Uterine smooth muscle cell (primary cell): ENCODE measurements around the gene BAIAP3. TPM values are rescaled to one million over a fixed set of nuclear protein-coding genes. Genes with fewer than 3 reads are reported as not detected.

Experiments
- total RNA-seq: library from RNA; depleted of rRNA; stranded (reverse); fragments of >200 nt; gene quantifications from 2 replicates; pipeline ENCODE4 v1.2.3, GENCODE V29; 2014

Gene BAIAP3, protein sequence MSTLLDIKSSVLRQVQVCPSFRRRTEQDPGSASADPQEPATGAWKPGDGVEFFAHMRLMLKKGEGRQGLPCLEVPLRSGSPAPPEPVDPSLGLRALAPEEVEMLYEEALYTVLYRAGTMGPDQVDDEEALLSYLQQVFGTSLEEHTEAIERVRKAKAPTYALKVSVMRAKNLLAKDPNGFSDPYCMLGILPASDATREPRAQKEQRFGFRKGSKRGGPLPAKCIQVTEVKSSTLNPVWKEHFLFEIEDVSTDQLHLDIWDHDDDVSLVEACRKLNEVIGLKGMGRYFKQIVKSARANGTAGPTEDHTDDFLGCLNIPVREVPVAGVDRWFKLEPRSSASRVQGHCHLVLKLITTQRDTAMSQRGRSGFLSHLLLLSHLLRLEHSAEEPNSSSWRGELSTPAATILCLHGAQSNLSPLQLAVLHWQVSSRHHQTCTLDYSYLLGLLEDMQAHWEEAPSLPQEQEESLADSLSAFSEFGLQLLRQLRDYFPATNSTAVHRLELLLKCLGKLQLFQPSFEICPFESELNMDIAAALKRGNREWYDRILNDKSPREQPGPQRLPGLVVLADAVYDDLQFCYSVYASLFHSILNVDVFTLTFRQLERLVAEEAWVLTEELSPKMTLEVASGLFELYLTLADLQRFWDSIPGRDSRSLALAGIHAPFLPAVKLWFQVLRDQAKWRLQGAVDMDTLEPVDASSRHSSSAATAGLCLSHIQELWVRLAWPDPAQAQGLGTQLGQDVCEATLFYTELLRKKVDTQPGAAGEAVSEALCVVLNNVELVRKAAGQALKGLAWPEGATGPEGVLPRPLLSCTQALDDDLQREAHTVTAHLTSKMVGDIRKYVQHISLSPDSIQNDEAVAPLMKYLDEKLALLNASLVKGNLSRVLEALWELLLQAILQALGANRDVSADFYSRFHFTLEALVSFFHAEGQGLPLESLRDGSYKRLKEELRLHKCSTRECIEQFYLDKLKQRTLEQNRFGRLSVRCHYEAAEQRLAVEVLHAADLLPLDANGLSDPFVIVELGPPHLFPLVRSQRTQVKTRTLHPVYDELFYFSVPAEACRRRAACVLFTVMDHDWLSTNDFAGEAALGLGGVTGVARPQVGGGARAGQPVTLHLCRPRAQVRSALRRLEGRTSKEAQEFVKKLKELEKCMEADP
- total RNA-seq = 0.12 and 0.33 TPM in 2 replicates

GRCh38 chr16:1333149-1333812 is at the start of gene BAIAP3:
BAIAP3 (plus strand) TSS chr16:1333645; CDS start chr16:1338550, 4,905 bp downstream.

GRCh38 chr16:1308977-1309885 is 24.2 kb upstream of the BAIAP3 start, which contains the start of gene UBE2I:
UBE2I (plus strand) TSS chr16:1309636; CDS start chr16:1314031, 4,395 bp downstream.

GRCh38 chr16:1351582-1352362 is 18.3 kb downstream of the BAIAP3 start, which contains the start of the genes GNPTG and TSR3:
GNPTG (plus strand) TSS chr16:1351931; CDS start chr16:1351966, 35 bp downstream.
TSR3 (minus strand) TSS chr16:1351878; CDS start chr16:1351804, 74 bp downstream.

Other genes starting within 250 kb of the BAIAP3 start
- not detected in 2 replicates for gene C1QTNF8, start 237.4 kb upstream of the BAIAP3 start, total RNA-seq
- 22.6 and 57.2 TPM in 2 replicates for gene CACNA1H, start 180.5 kb upstream of the BAIAP3 start, total RNA-seq
- 0.37 TPM in 1 of 2 replicates, not detected in the other for gene TPSG1, start 108.4 kb upstream of the BAIAP3 start, total RNA-seq
- gene TPSB2, start 103.5 kb upstream of the BAIAP3 start, total RNA-seq = not detected in 2 replicates
- gene TPSAB1, start 92.9 kb upstream of the BAIAP3 start, total RNA-seq = not detected in 2 replicates
- gene TPSD1, start 77.6 kb upstream of the BAIAP3 start, total RNA-seq = not detected in 2 replicates
- gene UBE2I, start 24.0 kb upstream of the BAIAP3 start, total RNA-seq = 56.1 and 85.5 TPM in 2 replicates
- gene TSR3, start 18.2 kb downstream of the BAIAP3 start, total RNA-seq = 102 and 105 TPM in 2 replicates
- gene GNPTG, start 18.3 kb downstream of the BAIAP3 start, total RNA-seq = 25.1 and 47.0 TPM in 2 replicates
- gene UNKL, start 81.1 kb downstream of the BAIAP3 start, total RNA-seq = 7.9 and 8.2 TPM in 2 replicates
- gene UQCC4, start 87.1 kb downstream of the BAIAP3 start, total RNA-seq = 16.9 and 18.9 TPM in 2 replicates
- gene PERCC1, start 97.4 kb downstream of the BAIAP3 start, total RNA-seq = not detected in 2 replicates
- gene CCDC154, start 110.9 kb downstream of the BAIAP3 start, total RNA-seq = 0.22 and 0.25 TPM in 2 replicates
- gene CLCN7, start 141.4 kb downstream of the BAIAP3 start, total RNA-seq = 64.7 and 110 TPM in 2 replicates
- under 0.01 and 0.11 TPM in 2 replicates for gene PTX4, start 155.3 kb downstream of the BAIAP3 start, total RNA-seq
- 22.9 and 28.9 TPM in 2 replicates for gene TELO2, start 159.7 kb downstream of the BAIAP3 start, total RNA-seq
- 4.8 and 7.2 TPM in 2 replicates for gene TMEM204, start 200.0 kb downstream of the BAIAP3 start, total RNA-seq